Thyroid gland (tissue), 4 donors: ENCODE results near the gene NPC1L1. TPM values are rescaled to one million over a fixed set of nuclear protein-coding genes. Genes with fewer than 3 reads are reported as not detected.

Experiments
- DNase-seq, 2 donors: peaks; one replicate each; pipeline ENCODE4 v3.0.0-alpha.2; 2019
- H3K27ac ChIP-seq, 3 donors: fragments of 200-600 bp; sonication (generic); 1 replicate in 2 of 3; 2 replicates in 1 of 3; pipeline ENCODE4 v1.5.1; 2016 to 2019; ENCODE audit warnings: mild to moderate bottlenecking in 1 of 3, moderate library complexity in 1 of 3
- H3K27me3 ChIP-seq: fragments of 200-600 bp; sonication (generic); one replicate; pipeline ENCODE4 v1.5.1; 2019
- H3K36me3 ChIP-seq, 2 donors: fragments of 200-600 bp; sonication (generic); one replicate each; pipeline ENCODE4 v1.5.1; 2016 to 2019
- H3K4me1 ChIP-seq, 2 donors: fragments of 200-600 bp; sonication (generic); one replicate each; pipeline ENCODE4 v1.5.1; 2017 to 2019
- H3K4me3 ChIP-seq, 3 donors: fragments of 200-600 bp; sonication (generic); replicated peaks in 1 of 3; 1 replicate in 2 of 3; 2 replicates in 1 of 3; pipeline ENCODE4 v1.5.1; 2016; ENCODE audit warnings: mild to moderate bottlenecking in 1 of 3
- H3K9me3 ChIP-seq: fragments of 200-600 bp; sonication (generic); one replicate; pipeline ENCODE4 v1.5.1; 2017
- CTCF ChIP-seq, 6 experiments: fragments of 200-600 bp in 3 of 6; fragments of 450-650 bp in 3 of 6; sonication (generic) in 3 of 6; IDR thresholded peaks; one replicate each; pipeline ENCODE4 v1.5.1; 2016 to 2019; ENCODE audit warnings: antibody characterized with exemption in 6 of 6, mild to moderate bottlenecking in 2 of 6, inconsistent platforms in 1 of 6, moderate library complexity in 1 of 6
- POLR2A ChIP-seq, 2 donors: fragments of 450-650 bp; IDR thresholded peaks; one replicate each; pipeline ENCODE4 v1.6.1; 2017; ENCODE audit warnings: antibody characterized with exemption in 2 of 2, mild to moderate bottlenecking in 2 of 2, moderate library complexity in 1 of 2
- WGBS, 2 donors: methylation state at CpG; one replicate each; pipeline ENCODE4 v1.1.5; 2017; 5-methylcytosine and 5-hydroxymethylcytosine counted together
- intact Hi-C: fragments of 100-400 bp; cut with DNase I; formaldehyde crosslinking; loops from one replicate; pipeline ENCODE4 v1.15.1; 2023
- total RNA-seq, 4 donors: library from RNA; depleted of rRNA; stranded (reverse); fragments of >200 nt; gene quantifications; one replicate each; pipeline ENCODE4 v1.2.3, GENCODE V29; 2016

The NPC1L1 gene
- total RNA-seq, 4 donors from 2014 or later, result not detected

GRCh38 chr7:44471436-44471835 is 69.7 kb downstream of the NPC1L1 start:
- no peak for TF ChIP-seq POLR2A (IDR thresholded peaks at IDR 0.05)
- TF ChIP-seq CTCF (IDR thresholded peaks at IDR 0.05), result no peak
- Histone ChIP-seq H3K36me3 (no peaks in the 10 kb centered on the region), H3K4me3 (no peak overlapping the region), H3K9me3 (no peaks in the 10 kb centered on the region), H3K27ac (no peak overlapping the region), H3K4me1 (peaks cover 4 to 19% of the 10 kb centered on the region in 2 donors), H3K27me3 (no peaks in the 10 kb centered on the region)
- intact Hi-C loops, result no loop called here
- DNase-seq, result no peak
- WGBS, 2 donors, result 83 to 94% methylated on average over 1 of the region's 1 CpG

- Histone ChIP-seq H3K27me3 (no peaks in the 10 kb centered on the region), H3K4me1 (peaks cover 4 to 24% of the 10 kb centered on the region in 2 donors), H3K36me3 (no peaks in the 10 kb centered on the region), H3K4me3 (no peak overlapping the region), H3K27ac (no peak overlapping the region), H3K9me3 (no peaks in the 10 kb centered on the region)
- intact Hi-C loops, result no loop called here
- no peak for DNase-seq
- TF ChIP-seq POLR2A (IDR thresholded peaks at IDR 0.05) (no peak), CTCF (IDR thresholded peaks at IDR 0.05) (no peak)
- 83 to 91% methylated on average over 5 of the region's 5 CpGs for WGBS, 2 donors
These were observed 70.4 kb downstream of the NPC1L1 start for GRCh38 chr7:44470628-44471245.

- H3K4me3 ChIP-seq, result no peak overlapping the region
- no peak for DNase-seq
- peak overlapping the region in 1 of 3 donors; percentile 2 for H3K27ac ChIP-seq
- H3K9me3 ChIP-seq, result no peaks in the 10 kb centered on the region
- H3K4me1 ChIP-seq, result peaks cover 4 to 30% of the 10 kb centered on the region in 2 donors
- 91 to 97% methylated on average over 2 of the region's 2 CpGs for WGBS, 2 donors
- intact Hi-C loops, result no loop called here
- no peaks in the 10 kb centered on the region for H3K27me3 ChIP-seq
- TF ChIP-seq POLR2A (IDR thresholded peaks at IDR 0.05), result no peak
- no peak for TF ChIP-seq CTCF (IDR thresholded peaks at IDR 0.05)
- no peaks in the 10 kb centered on the region for H3K36me3 ChIP-seq
These were observed 71.0 kb downstream of the NPC1L1 start for GRCh38 chr7:44470135-44470479.

GRCh38 chr7:44469461-44470134 is 71.5 kb downstream of the NPC1L1 start:
- DNase-seq, result no peak
- H3K36me3 ChIP-seq, result no peaks in the 10 kb centered on the region
- 71 to 72% methylated on average over 4 of the region's 4 CpGs for WGBS, 2 donors
- H3K27me3 ChIP-seq, result no peaks in the 10 kb centered on the region
- TF ChIP-seq POLR2A (IDR thresholded peaks at IDR 0.05) (no peak), CTCF (IDR thresholded peaks at IDR 0.05) (no peak)
- H3K4me1 ChIP-seq, result peaks cover 4 to 30% of the 10 kb centered on the region in 2 donors
- no peaks in the 10 kb centered on the region for H3K9me3 ChIP-seq
- intact Hi-C loops, result no loop called here
- peak overlapping the region in 1 of 3 donors; percentile 2 for H3K27ac ChIP-seq
- H3K4me3 ChIP-seq, result no peak overlapping the region

- Histone ChIP-seq H3K27ac (no peak overlapping the region), H3K36me3 (no peaks in the 10 kb centered on the region), H3K4me1 (peaks cover 4 to 34% of the 10 kb centered on the region in 2 donors), H3K9me3 (no peaks in the 10 kb centered on the region), H3K27me3 (no peaks in the 10 kb centered on the region), H3K4me3 (no peak overlapping the region)
- TF ChIP-seq CTCF (IDR thresholded peaks at IDR 0.05), result no peak
- no peak for TF ChIP-seq POLR2A (IDR thresholded peaks at IDR 0.05)
- 96 to 97% methylated on average over 4 of the region's 4 CpGs for WGBS, 2 donors
- DNase-seq, result no peak
- intact Hi-C loops, result no loop called here
These were observed 73.9 kb downstream of the NPC1L1 start for GRCh38 chr7:44467217-44467548.
